ENCODE results near the gene TMEM184B. TPM values are rescaled to one million over a fixed set of nuclear protein-coding genes. Genes with fewer than 3 reads are reported as not detected.

TMEM184B gene
- total RNA-seq, 1 experiment from 2014 or later = 192 TPM

DNA sequence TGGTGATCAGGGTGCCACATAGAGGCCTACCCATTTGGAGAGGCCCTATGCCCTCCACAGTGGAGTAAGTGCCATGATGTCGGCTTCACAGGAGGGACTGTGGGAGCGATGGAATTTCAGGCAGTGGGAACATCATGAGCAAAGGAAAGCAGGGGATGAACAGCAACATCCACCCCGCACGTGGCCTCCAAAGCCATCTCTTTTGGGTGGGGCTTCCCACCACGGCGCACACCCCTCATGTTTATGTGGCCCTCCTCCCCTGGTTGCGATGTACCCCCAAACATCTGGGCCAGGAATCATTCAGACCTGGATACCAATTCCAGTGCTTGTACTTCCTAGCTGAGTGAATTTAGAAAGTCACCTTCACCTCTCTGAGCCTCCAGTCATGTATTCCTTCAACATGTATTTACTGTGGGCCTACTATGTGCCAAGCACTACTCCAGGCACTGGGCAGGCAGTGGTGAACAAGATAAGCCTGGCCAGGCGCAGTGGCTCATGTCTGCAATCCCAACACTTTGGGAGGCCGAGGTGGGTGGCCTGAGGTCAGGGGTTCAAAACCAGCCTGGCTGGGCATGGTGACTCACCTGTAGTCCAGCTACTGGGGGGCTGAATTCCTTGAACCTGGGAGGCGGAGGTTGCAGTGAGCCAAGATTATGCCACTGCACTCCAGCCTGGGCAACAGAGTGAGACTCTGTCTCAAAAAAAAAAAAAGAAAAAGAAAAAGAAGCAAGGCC, 72.8 kb downstream of the TMEM184B start:
- DNase-seq = no peak
- no peaks in the 10 kb centered on the region for H3K9me3 ChIP-seq (ENCODE audit: insufficient read depth, low read depth)
- H3K4me1 ChIP-seq (replicated peaks; ENCODE audit: insufficient read depth) = peaks cover 18% of the 10 kb centered on the region
- intact Hi-C loops (cut with micrococcal nuclease; ENCODE audit: unreplicated experiment) = loop anchor here (10.0 kb wide), 1 partner anchor 145 kb away; the partner anchor contains the start of gene PICK1
- no TSS peak for BruUV-seq (replicated peaks)
- H3K27me3 ChIP-seq (ENCODE audit: insufficient read depth, low read depth) = no peaks in the 10 kb centered on the region
- CTCF ChIA-PET = no interaction called here
- H3K9me2 ChIP-seq (ENCODE audit: insufficient read depth) = no peaks in the 10 kb centered on the region
- H3K79me2 ChIP-seq (ENCODE audit: low read depth) = peaks cover 26% of the 10 kb centered on the region
- H3K27ac ChIP-seq = no peak overlapping the region
- POLR2A ChIA-PET (ENCODE audit: unreplicated experiment) = interaction anchor here (0.7 kb wide), 1 partner anchor 84 kb away, joined by 12 read pairs; no protein-coding TSS in a partner anchor
- no peak overlapping the region for H3K4me3 ChIP-seq
- H3K4me2 ChIP-seq = no peak overlapping the region
- H4K20me1 ChIP-seq (ENCODE audit: insufficient read depth) = peaks cover 22% of the 10 kb centered on the region
- H3F3A ChIP-seq (ENCODE audit: insufficient read depth, low read depth) = peaks cover 10% of the 10 kb centered on the region
- 0 out of 2 replicates have a peak, but pooled peaks cover 5% of the 10 kb centered on the region for H3K36me3 ChIP-seq (ENCODE audit: low read depth)
- H2AFZ ChIP-seq = no peak overlapping the region
- no peak for TF ChIP-seq EZH2 (IDR thresholded peaks at IDR 0.05; ENCODE audit: low read depth)
- TF ChIP-seq, protein P1, sequence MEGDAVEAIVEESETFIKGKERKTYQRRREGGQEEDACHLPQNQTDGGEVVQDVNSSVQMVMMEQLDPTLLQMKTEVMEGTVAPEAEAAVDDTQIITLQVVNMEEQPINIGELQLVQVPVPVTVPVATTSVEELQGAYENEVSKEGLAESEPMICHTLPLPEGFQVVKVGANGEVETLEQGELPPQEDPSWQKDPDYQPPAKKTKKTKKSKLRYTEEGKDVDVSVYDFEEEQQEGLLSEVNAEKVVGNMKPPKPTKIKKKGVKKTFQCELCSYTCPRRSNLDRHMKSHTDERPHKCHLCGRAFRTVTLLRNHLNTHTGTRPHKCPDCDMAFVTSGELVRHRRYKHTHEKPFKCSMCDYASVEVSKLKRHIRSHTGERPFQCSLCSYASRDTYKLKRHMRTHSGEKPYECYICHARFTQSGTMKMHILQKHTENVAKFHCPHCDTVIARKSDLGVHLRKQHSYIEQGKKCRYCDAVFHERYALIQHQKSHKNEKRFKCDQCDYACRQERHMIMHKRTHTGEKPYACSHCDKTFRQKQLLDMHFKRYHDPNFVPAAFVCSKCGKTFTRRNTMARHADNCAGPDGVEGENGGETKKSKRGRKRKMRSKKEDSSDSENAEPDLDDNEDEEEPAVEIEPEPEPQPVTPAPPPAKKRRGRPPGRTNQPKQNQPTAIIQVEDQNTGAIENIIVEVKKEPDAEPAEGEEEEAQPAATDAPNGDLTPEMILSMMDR (conservative IDR thresholded peaks at IDR 0.05) = no peak

DNA sequence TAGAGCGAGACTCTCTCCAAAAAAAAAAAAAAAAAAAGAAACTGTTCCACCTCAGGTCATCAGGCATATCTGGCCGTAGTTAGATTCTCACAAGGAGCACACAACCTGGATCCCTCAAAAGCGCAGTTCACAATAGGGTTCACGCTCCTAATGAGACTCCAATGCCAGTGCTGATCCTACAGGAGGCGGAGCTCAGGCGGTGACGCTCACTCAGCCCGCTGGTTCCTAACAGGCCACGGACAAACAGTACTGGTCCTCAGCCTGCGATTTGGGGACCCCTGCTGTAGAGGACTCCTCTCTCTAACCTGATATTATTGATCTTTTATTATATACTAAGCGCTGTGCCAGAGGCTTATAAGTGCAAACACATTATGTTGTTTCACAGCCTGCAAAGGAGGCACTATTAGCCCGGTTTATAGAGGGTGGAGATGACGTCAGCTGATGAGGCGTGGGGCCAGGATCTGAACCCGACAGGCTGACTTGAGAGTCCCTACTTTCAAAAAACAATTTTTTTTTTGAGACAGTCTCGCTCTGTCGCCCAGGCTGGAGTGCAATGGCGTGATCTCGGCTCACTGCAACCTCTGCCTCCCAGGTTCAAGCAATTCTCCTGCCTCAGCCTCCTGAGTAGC, 75.9 kb downstream of the TMEM184B start:
- ChIA-PET CTCF (no interaction called here), POLR2A (ENCODE audit: unreplicated experiment) (no interaction called here)
- no peaks in the 10 kb centered on the region for H4K20me1 ChIP-seq (ENCODE audit: insufficient read depth)
- H3K36me3 ChIP-seq (ENCODE audit: low read depth) = no peaks in the 10 kb centered on the region
- no TSS peak for BruUV-seq (replicated peaks)
- peaks cover 18% of the 10 kb centered on the region for H3F3A ChIP-seq (ENCODE audit: insufficient read depth, low read depth)
- H3K27me3 ChIP-seq (ENCODE audit: insufficient read depth, low read depth) = no peaks in the 10 kb centered on the region
- H3K79me2 ChIP-seq (ENCODE audit: low read depth) = no peaks in the 10 kb centered on the region
- DNase-seq = no peak
- H3K4me2 ChIP-seq = no peak overlapping the region
- TF ChIP-seq EZH2 (IDR thresholded peaks at IDR 0.05; ENCODE audit: low read depth) = no peak
- TF ChIP-seq, protein P1 (conservative IDR thresholded peaks at IDR 0.05) = no peak
- H3K4me3 ChIP-seq = no peak overlapping the region
- intact Hi-C loops (cut with micrococcal nuclease; ENCODE audit: unreplicated experiment) = no loop called here
- no peaks in the 10 kb centered on the region for H3K9me3 ChIP-seq (ENCODE audit: insufficient read depth, low read depth)
- no peak overlapping the region for H2AFZ ChIP-seq
- H3K27ac ChIP-seq = no peak overlapping the region
- H3K4me1 ChIP-seq (replicated peaks; ENCODE audit: insufficient read depth) = peaks cover 20% of the 10 kb centered on the region
- H3K9me2 ChIP-seq (ENCODE audit: insufficient read depth) = no peaks in the 10 kb centered on the region

DNA sequence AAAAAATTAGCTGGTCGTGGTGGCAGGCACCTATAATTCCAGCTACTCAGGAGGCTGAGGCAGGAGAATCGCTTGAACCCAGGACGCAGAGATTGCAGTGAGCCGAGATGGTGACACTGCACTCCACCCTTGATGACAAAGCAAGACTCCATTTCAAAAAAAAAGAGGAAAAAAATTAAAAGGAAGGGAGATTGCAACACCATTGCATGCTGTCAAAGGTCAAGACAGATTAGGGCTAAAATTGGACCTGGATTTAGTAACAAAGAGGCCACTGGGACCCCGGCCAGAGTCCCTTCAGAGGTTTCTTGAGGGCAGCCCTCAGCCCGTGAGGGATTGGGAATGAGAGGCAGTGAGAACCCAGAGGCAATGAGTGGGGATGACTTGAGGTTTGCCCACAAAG, 79.2 kb downstream of the TMEM184B start:
- ChIA-PET CTCF (interaction anchor here (0.5 to 0.6 kb wide), 2 partner anchors 51 to 176 kb away, joined by 3 to 5 read pairs; no protein-coding TSS in a partner anchor), POLR2A (ENCODE audit: unreplicated experiment) (no interaction called here)
- no peaks in the 10 kb centered on the region for H3K27me3 ChIP-seq (ENCODE audit: insufficient read depth, low read depth)
- intact Hi-C loops (cut with micrococcal nuclease; ENCODE audit: unreplicated experiment) = no loop called here
- H3K79me2 ChIP-seq (ENCODE audit: low read depth) = no peaks in the 10 kb centered on the region
- no TSS peak for BruUV-seq (replicated peaks)
- H3K9me3 ChIP-seq (ENCODE audit: insufficient read depth, low read depth) = no peaks in the 10 kb centered on the region
- no peaks in the 10 kb centered on the region for H3K36me3 ChIP-seq (ENCODE audit: low read depth)
- DNase-seq = no peak
- H4K20me1 ChIP-seq (ENCODE audit: insufficient read depth) = no peaks in the 10 kb centered on the region
- no peak overlapping the region for H2AFZ ChIP-seq
- H3K4me1 ChIP-seq (replicated peaks; ENCODE audit: insufficient read depth) = peaks cover 24% of the 10 kb centered on the region
- no peak overlapping the region for H3K4me3 ChIP-seq
- H3F3A ChIP-seq (ENCODE audit: insufficient read depth, low read depth) = peaks cover 13% of the 10 kb centered on the region
- H3K27ac ChIP-seq = no peak overlapping the region
- no peaks in the 10 kb centered on the region for H3K9me2 ChIP-seq (ENCODE audit: insufficient read depth)
- peak overlapping the region; percentile 22 for H3K4me2 ChIP-seq
- TF ChIP-seq EZH2 (IDR thresholded peaks at IDR 0.05; ENCODE audit: low read depth) = no peak
- TF ChIP-seq, protein P1 (conservative IDR thresholded peaks at IDR 0.05) = no peak

All from PC-9 (cell line).